HG03139 (cell line): ENCODE results near the gene RNF207.

ENCODE experiments used
- ATAC-seq: cut with Tn5 transposase; IDR thresholded peaks from one replicate; pipeline ENCODE4 v1.9.1; 2021; ENCODE audit not compliant: unreplicated experiment

The RNF207 gene

DNA sequence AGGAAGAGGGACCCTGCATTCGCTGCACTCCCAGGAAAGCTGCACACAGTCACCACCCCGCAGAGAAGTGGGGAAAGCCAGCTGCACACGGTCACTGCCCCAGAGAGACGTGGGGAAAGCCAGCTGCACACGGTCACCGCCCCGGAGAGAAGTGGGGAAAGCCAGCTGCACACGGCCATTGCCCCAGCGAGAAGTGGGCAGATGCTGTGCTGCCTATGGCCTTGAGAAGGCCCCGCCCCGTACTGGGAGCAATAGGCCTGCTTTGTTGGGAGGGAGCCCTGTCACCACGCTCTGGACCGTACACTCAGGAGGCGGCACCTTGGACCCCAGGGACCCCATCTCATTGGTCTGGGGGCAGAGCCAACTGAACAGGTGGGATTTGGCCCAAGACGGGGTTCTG, 59.2 kb downstream of the RNF207 start:
- no peak for ATAC-seq

DNA sequence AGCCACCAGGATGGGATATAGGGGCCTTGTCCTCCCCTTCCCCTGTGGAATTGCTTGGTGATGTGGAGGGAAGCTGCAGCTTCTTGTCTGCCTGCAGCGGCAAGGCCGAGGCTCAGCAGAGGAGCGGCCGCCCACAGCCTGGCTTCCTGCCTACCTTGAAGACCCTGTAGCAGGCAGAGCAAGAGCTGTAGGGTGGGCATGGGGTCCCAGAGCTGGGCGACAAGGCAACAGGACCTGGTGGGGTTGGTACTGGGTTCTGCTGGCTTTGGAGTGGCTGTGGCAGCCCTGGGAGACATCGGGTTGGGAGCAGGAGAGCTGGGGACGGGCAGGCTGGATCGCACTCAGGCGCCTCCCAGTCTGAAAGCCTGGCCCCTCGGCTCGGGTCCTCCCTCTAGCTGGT, 60.7 kb downstream of the RNF207 start:
- ATAC-seq, result no peak

DNA sequence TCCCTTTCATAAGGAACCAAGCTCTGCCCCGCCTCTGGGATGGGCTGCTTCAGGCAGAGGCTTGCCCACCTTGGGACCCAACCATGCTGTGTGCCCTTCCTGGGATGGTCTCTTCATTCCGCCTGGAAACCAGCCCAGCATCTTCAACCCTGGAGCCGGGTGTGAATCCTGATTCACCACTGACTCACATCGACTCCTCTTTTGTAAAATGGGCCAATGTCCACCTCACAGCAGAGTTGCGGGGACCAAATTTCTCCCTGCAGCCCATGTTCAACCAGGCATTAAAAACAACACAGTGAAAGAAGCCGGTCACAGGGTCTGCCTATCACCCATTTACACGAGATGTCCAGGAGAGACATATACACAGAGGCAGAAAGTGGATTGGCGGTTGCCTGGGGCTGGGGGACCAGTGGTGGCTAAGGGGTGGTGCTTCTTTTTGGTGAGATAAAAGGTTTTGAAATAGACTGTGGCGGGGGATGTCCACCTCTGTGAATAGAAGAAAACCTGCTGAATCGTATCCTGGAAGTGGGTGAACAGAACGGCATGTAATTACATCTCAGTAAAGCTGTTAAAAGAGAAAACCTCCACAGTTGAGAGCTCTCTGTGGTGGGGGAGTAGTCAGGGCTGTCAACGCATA, 61.9 kb downstream of the RNF207 start:
- no peak for ATAC-seq

DNA sequence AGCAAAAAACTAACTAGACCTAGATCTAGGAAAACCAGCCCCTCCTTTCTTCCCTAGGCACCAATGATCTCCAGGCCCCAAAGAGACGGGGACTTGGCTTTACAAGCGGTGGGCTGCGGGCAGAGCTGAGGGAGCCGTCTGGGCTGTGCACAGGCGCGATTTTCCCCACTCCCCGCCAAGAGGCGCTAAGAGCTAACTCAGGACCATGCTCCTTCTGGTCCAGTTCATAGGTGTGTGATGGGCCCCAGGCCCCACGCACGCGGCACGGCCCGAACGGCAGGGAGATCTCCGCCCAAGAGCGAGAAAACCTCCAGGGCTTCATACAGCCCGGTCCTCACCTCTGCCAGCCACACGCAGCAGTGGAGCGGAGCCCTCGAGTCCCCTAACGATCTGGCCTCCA, 62.5 kb downstream of the RNF207 start:
- ATAC-seq, result no peak

DNA sequence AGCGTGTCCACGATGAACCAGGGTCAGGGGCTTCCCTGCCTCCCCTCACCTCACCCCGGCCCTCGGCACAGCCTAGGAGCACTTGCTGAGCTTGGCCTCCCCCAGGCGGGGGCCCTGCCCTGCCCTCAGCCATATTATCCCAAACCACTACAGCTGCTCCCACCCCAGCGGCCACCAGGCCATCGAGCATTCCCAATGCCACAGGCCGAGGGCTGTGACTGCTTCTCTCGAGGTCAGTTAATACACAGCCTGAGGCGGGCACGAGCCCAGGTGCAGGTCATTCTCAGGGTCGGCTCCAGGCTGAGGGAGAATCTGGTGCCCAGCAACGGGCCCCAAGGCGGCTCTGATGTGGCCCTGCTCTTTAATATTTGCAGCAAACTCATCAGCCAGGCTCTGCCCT, 63.4 kb downstream of the RNF207 start:
- no peak for ATAC-seq

DNA sequence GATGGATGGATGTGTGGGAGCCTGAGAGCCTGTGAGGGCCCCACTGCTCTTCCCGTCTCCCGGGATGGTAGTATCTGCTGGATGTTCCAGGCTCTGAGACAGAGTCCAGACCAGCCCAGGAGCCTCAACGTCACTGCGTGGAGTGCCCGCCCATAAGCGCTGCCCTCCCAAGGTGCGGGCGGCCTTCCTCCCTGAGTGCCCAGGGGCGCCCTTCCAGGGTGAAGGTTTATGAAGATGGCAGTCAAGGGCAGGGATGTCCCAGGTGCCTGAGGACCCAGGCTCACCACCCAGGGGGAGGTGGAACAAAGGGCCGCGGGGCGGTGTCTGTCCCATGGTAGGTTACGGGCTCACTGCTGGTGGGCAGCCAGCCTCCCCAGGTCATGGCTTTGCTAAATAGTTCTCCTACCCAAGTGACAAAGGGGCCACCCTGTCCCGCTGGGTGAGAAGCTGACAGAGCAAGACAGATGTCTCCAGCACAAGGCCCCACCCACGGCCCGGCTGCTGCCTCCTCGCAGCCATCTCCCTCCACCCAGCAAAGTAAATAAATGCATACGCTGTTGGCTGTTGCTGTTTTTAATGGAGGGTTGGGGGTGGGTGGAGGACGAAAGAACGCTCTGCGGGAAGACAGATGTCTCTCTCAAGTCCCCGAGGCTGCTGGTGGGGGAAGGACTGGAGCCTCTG, 63.9 kb downstream of the RNF207 start:
- ATAC-seq, result no peak

DNA sequence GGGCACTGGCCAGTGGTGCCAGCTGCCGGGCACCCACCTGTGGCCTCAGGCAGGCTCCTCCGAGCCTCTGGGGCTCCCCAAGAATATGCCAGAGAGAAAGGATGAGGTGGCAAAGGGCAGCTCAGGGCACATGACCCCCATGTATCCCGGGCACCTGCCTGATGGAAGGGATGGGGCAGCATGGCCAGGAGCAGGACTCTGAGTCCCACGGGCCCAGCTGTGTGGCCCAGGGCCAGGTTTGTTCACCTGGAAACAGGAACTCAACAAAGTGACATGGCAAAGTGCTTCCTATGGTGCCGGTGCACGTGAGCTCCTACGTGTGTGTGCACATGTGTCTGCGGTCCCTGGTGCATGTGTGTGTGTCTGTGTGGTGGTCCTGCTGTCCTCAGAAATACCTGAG, 64.5 kb downstream of the RNF207 start:
- ATAC-seq, result no peak
